GM19468 (cell line): ENCODE measurements around the gene TNFRSF6B.
"Not testable (repeated sequence)": the region's sequence is repeated elsewhere in the genome, so short reads cannot be mapped to it uniquely, and the experiment has no call there.

Experiments used
- ATAC-seq: cut with Tn5 transposase; IDR thresholded peaks from one replicate; pipeline ENCODE4 v1.9.1; 2021; ENCODE audit warnings: mild to moderate bottlenecking, moderate library complexity, moderate number of reproducible peaks; ENCODE audit not compliant: unreplicated experiment; ENCODE audit errors: extremely low read depth

The TNFRSF6B gene

GRCh38 chr20:63661959-63662812 lies 34.3 kb upstream of the TNFRSF6B start:
- ATAC-seq = no peak

DNA sequence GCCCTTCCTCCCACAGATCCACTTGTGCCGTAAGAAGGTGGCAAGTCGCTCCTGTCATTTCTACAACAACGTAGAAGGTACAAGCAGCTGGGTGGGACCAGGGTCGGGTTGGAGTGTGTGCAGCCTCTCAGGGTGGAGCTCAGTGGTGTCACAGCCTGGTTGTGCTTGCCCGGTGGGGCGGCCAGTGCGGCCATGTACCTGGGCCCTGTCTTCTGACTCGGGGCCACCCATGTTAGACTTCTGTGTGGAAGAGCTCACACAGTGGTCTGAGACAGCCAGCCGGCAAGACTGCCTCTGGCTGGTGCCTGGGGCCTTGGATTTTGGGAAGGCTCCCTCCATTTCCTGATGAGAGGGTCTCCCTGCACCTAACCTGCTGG lies 33.7 kb upstream of the TNFRSF6B start:
- no peak for ATAC-seq

DNA sequence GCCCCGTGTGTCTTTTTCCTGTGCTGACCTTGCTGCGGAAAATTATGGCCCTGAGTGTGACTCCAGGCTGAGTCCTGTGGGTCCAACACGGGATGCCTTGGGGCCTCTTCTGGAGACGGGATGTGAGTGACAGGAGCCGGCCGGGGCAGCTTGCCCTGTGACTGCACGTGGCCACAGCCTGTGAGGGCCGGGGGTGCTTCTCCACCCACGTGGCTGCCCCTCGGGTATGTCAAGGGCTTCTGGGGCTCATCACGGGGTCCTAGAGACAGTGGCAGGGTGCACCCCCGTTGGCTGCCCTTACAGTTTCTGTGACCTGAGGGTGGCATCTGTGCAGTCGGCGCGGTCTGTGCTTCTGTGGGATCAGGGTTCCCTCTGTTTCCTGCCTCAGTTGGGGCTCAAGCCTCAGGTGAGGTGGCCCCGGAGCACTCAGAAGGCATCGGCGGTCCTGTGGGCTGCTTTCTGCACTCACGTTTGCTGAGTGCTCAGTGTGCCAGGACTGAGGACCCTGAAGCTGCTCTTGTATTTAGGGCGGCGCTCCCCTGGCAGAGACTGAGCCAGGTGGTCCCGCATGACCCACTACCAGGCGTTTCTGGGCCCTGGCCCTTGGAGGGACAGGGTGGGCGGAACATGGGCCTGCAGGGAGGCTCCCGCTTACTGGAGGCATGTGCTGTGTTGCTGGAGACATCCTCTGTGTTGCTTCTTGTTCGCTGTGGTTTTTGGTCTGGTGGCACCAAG lies 33.0 kb upstream of the TNFRSF6B start:
- ATAC-seq = no peak

DNA sequence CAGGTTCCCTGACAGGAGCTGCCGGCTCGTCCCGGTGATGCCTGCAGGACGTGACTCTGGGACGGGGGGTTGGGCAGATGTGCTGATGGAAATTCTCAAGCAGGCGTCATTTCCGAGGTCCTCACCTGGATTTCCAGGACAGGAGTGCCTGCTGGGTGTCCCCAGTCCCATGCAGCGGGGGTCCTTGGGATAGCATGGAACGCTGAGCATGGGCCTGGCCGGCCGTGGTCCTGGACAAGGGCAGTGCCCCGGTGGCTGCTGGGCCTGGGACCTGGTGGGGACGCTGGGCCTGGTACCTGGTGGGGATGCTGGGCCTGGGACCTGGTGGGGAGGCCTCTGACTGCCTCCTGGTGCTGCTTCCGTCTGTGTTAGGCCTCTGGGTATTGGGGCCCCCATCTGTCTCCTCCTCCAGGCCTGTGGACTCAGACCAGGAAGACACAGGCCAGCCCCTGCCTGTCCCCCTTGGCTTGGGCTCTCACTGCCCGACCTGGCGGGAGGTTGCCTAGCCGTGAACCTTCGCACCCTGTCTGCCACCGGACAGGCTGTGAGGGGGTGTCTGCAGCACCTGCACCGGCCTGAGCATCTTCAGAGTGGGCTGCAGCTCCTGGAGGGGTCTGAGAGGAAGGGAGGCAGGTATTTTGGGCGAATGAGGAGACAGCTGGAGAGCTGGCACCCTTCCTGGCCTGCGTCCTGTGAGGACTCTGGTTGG lies 32.2 kb upstream of the TNFRSF6B start:
- ATAC-seq = no peak

DNA sequence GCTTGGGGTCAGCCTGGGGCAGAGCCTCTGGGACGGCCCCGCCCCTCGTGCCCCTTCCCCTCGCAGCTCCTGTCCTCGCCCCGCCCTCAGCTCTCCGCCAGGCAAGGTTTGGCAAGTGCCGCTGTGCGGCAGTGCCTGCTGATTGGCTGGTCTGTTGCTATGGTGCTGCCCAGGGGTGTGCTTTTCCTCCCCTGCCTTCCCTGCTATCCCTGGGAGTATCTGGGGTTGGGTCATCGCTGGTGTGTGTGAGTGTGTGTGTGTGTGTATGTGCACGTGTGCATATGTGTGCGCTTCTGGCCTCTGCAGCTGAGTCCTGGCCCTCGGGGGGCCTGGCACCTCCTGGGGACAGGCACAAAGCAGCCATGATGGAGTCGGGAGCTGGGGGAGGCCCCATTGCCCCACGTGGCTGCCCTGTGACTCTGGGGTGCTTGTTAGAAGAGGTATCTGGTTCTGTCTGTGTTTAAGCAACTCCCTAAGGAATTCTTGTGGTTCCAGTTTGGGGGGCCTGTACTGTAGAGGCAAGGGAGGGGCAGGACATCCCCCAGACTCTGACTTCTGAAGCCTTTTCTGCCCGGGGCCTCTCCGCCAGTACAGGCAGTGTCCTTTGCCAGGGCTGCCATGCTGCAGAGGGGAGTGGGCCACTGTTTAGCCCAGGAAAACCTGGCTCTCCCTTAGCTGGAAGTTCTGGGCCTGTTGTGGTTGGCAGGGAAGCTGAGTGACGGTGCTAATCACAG lies 31.4 kb upstream of the TNFRSF6B start:
- ATAC-seq = no peak

DNA sequence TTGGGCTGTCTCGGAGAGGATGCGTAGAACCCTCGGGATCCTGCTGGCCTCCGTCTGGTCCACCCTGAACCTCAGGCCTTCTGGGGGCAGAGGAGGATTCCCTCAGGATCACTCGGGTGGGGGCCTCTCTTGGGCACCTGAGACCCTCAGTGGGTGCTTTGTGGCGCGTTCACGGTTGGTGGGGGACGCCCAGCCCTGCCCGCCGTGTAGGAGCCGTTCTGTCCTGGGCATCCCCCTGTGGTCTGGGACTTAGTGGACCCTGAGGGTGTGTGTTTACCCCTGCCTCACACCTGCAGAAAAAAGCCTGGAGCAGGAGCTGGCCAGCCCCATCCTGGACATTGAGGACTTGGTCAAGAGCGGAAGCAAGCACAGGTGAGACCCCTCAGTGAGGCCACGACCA lies 30.7 kb upstream of the TNFRSF6B start:
- ATAC-seq = no peak

- ATAC-seq = no peak
Observed at GRCh38 chr20:63667858-63668257, 28.6 kb upstream of the TNFRSF6B start.

- ATAC-seq = no peak
Observed at GRCh38 chr20:63668351-63668750, 28.1 kb upstream of the TNFRSF6B start.

- ATAC-seq = not testable (repeated sequence)
Observed at GRCh38 chr20:63671695-63672094, 24.8 kb upstream of the TNFRSF6B start.

- no peak for ATAC-seq
Observed at GRCh38 chr20:63672666-63673065, 23.8 kb upstream of the TNFRSF6B start.

DNA sequence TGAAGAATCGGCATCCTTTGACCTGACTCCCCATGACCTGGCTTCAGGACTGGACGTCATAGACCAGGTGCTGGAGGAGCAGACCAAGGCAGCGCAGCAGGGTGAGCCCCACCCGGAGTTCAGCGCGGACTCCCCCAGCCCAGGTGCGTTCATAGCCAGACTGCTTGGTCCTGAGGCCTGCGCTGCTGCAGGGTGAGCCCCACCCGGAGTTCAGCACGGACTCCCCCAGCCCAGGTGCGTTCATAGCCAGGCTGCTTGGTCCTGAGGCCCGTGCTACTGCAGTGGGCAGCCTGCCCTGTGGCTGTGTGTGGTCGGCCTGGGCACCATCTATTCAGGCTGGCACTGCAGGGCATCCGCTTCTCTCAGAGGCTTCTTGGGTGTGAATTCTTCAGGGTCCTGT lies 22.5 kb upstream of the TNFRSF6B start:
- no peak for ATAC-seq

DNA sequence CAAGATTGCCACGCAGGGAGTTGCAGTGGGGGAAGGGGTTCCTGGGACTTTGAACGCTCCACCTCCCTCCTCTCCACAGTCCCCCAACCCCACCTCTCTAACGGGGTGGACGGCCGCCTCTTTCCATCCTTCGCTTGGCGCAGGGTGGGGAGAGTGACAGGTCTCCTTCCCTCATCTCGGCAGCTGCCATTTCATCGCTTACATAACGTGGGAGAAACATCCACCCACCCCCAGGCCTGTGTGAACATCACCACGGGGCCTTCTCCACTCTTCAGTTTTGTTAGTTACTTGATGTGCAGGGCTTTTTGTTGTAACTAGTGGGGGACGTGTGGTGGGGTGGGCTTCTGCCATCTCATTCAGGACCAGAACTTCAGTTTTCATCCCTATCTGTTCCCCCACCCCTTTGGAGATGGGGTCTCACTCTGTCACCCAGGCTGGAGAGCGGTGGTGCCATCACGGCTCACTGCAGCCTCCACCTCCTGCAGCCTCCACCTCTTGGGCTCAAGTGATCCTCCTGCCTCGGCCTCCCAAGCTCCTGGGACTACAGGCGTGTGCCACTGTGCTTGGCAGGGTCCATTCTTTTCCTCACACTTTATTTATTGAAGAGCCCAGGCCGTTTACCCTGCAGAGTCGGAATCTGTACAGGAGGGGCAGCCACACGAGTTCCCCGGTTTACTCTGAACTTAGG lies 20.6 kb upstream of the TNFRSF6B start:
- no peak for ATAC-seq

- ATAC-seq = no peak
Observed at GRCh38 chr20:63678071-63678470, 18.4 kb upstream of the TNFRSF6B start.

DNA sequence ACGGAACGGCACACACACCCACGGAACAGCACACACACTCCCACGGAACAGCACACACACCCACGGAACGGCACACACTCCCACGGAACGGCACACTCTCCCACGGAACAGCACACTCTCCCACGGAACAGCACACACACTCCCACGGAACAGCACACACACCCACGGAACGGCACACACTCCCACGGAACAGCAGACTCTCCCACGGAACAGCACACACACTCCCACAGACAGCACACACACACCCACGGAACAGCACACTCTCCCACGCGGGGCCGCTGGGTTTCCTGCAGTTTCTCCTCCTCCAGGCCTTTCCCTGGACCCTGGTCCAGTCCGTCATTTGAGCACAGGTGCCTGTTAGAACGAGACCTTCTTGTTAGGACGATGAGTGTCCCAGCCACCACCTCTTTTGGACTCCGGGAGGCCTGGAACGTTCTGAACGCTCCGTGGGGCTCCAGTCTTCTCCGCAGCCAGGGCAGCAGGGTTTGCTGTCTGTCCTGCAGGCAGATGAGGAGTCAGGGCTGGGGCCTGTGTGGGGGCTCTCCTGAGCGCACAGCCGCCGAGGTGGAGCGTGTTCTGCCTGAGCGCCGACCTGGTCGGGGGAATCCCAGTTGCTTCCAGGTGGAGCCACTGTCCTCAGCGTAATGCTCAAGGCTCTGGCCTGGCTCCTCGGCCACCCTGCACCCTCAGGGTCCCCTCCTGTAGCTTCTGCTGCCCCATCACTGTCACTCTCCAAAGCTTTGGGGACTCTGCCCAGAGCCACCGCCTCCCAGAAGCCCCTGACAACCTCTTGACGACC lies 17.6 kb upstream of the TNFRSF6B start:
- ATAC-seq = no peak

DNA sequence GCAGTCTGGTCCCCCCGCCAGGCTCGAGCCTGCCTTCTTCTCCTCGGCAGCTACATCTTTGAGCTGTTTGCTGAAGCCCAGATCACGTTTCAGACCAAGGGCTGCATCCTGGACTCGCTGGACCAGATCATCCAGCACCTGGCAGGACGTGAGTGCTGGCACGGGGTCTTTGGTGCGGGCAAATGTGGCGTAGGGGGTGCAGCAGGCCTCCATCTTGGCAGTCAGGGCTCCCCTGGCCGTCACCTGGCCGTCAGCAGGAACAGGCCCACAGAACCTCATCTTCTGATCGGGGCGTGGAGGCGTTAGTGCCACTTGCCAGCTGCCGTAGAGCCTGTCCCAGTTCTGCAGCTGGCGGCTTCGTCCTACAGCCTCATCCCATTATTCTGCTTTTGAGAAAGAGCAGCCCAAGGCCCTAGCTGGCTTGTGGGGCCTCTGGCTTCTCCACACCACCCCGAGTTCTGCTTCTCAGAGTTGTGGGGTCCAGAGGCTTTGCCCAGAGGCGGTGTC lies 16.6 kb upstream of the TNFRSF6B start:
- ATAC-seq = no peak

- ATAC-seq = no peak
Observed at GRCh38 chr20:63680427-63680826, 16.0 kb upstream of the TNFRSF6B start.

DNA sequence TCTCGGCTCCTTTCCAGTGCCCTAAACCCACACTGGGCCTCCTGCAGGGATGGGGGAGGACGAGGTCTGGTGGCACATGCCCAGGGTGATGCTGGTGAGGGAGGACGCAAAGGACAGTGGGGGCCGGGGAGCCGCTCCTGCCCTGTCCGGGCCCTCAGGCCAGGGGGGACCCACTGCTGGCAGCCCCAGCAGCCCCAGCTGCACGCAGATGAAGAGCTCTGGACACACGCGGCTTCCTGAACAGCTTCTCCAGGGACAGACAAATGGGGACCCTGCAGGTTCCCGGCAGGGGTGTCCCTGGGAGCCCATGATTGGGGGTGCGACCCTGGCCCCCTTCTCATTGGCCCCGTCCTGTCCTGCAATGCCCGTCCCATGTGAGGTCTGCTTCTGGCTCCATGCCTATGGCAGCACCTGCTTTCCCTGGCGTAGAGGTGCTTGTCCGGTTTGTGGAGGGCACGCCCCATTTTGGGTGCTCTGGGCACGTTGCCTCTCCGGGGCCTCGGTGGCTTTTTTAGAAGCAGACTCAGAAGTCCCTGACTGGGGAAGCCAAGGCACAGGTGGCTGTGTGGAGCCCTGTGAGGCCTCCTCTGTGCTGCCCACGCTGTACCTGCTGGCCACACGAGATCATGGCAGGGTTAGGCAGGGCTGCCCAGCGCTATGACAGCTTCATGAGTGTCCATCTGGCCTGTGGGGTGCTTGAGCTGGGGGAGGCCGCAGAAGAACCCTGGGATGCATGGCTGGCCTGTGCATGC lies 15.4 kb upstream of the TNFRSF6B start:
- no peak for ATAC-seq

- no peak for ATAC-seq
Observed at GRCh38 chr20:63681609-63682142, 14.8 kb upstream of the TNFRSF6B start.
